ENCODE data around the gene MSX1. TPM values are rescaled to one million over a fixed set of nuclear protein-coding genes. Genes with fewer than 3 reads are reported as not detected.
A peak's percentile ranks its signal among the peaks of the same experiment; 100 is the strongest.

The MSX1 gene
- total RNA-seq = not detected

- peak; percentile 40 to 83 (median 79) for DNase-seq
- H3K27ac ChIP-seq = no peak within 1 kb of the TSS
- H3K27me3 ChIP-seq = peaks cover 0 to 84% of the 10 kb centered on the region in 2 donors
- peaks cover 0 to 37% (median 12%) of the 10 kb centered on the region in 4 donors for H3K4me1 ChIP-seq
- H3K36me3 ChIP-seq = no peaks in the 10 kb centered on the region
- TF ChIP-seq CTCF (IDR thresholded peaks at IDR 0.05) (no peak), POLR2A (IDR thresholded peaks at IDR 0.05) (no peak)
- peak within 1 kb of the TSS; percentile 20 to 63 (median 53) for H3K4me3 ChIP-seq
- peaks cover 0 to 3% (median 0%) of the 10 kb centered on the region in 4 donors for H3K9me3 ChIP-seq
Measured at GRCh38 chr4:4859325-4859798, at the start of gene MSX1. Gene MSX1 (plus strand): TSS chr4:4859665. CDS start chr4:4859900, 235 bp downstream.

- no peak for TF ChIP-seq POLR2A (IDR thresholded peaks at IDR 0.05)
- TF ChIP-seq CTCF (IDR thresholded peaks at IDR 0.05) = no peak
- Histone ChIP-seq H3K27me3 (no peaks in the 10 kb centered on the region), H3K9me3 (peaks cover 0 to 10% (median 0%) of the 10 kb centered on the region in 4 donors), H3K27ac (no peak overlapping the region), H3K4me1 (no peaks in the 10 kb centered on the region), H3K36me3 (no peaks in the 10 kb centered on the region), H3K4me3 (no peak overlapping the region)
- DNase-seq = no peak
Measured at GRCh38 chr4:4810092-4810774, 49.2 kb upstream of the MSX1 start.

- TF ChIP-seq POLR2A (IDR thresholded peaks at IDR 0.05) (no peak), CTCF (IDR thresholded peaks at IDR 0.05) (no peak)
- no peaks in the 10 kb centered on the region for H3K27me3 ChIP-seq
- peaks cover 0 to 10% (median 0%) of the 10 kb centered on the region in 4 donors for H3K9me3 ChIP-seq
- H3K36me3 ChIP-seq = no peaks in the 10 kb centered on the region
- H3K4me1 ChIP-seq = no peaks in the 10 kb centered on the region
- H3K4me3 ChIP-seq = no peak overlapping the region
- no peak overlapping the region for H3K27ac ChIP-seq
- no peak for DNase-seq
Measured at GRCh38 chr4:4810778-4811177, 48.7 kb upstream of the MSX1 start.

- no peak for TF ChIP-seq CTCF (IDR thresholded peaks at IDR 0.05)
- no peak for TF ChIP-seq POLR2A (IDR thresholded peaks at IDR 0.05)
- no peak overlapping the region for H3K4me3 ChIP-seq
- H3K27ac ChIP-seq = no peak overlapping the region
- peaks cover 0 to 10% (median 0%) of the 10 kb centered on the region in 4 donors for H3K9me3 ChIP-seq
- no peaks in the 10 kb centered on the region for H3K4me1 ChIP-seq
- no peaks in the 10 kb centered on the region for H3K36me3 ChIP-seq
- DNase-seq = no peak
- no peaks in the 10 kb centered on the region for H3K27me3 ChIP-seq
Measured at GRCh38 chr4:4812145-4812794, 47.2 kb upstream of the MSX1 start.

- Histone ChIP-seq H3K36me3 (no peaks in the 10 kb centered on the region), H3K27me3 (no peaks in the 10 kb centered on the region), H3K4me3 (no peak overlapping the region), H3K4me1 (no peaks in the 10 kb centered on the region), H3K27ac (no peak overlapping the region), H3K9me3 (no peaks in the 10 kb centered on the region)
- TF ChIP-seq CTCF (IDR thresholded peaks at IDR 0.05) = no peak
- TF ChIP-seq POLR2A (IDR thresholded peaks at IDR 0.05) = no peak
- DNase-seq = no peak
Measured at GRCh38 chr4:4818415-4819212, 40.9 kb upstream of the MSX1 start.
